OCI-LY3 (cell line): ENCODE measurements around the gene SEC24D.

Source experiments
- EZH2phosphoT487 ChIP-seq: fragments of 200-600 bp; shearing (Covaris generic); IDR thresholded peaks from 2 replicates; pipeline ENCODE4 v1.6.1; 2018; ENCODE audit warnings: antibody characterized with exemption, mixed run types, low read depth
- TF ChIP-seq, protein P1 (sequence below): fragments of 200-600, 300-600 bp; sonication (generic); IDR thresholded peaks from 2 replicates; pipeline ENCODE4 v1.5.1; 2014; ENCODE audit warnings: antibody characterized with exemption, low read length, low read depth

DNA sequence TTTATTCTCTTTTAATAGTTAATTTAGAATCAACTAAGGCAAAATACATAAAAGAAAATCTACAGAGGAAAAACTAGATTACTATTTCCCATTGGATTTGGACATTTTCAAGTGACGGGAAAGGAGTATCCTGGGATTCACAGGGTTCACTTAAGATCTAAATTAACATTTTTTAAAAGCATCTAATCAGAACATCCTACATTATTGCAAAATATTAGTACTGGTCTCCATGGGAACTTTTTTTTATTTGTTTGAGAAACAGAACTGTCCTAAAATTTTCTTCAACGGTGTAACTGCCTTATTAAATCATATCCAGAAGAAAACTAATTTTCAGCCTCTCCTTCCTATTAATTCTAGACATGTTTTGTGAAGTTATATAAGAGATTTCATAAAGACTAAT lies 81.0 kb downstream of the SEC24D start:
- TF ChIP-seq, protein P1, sequence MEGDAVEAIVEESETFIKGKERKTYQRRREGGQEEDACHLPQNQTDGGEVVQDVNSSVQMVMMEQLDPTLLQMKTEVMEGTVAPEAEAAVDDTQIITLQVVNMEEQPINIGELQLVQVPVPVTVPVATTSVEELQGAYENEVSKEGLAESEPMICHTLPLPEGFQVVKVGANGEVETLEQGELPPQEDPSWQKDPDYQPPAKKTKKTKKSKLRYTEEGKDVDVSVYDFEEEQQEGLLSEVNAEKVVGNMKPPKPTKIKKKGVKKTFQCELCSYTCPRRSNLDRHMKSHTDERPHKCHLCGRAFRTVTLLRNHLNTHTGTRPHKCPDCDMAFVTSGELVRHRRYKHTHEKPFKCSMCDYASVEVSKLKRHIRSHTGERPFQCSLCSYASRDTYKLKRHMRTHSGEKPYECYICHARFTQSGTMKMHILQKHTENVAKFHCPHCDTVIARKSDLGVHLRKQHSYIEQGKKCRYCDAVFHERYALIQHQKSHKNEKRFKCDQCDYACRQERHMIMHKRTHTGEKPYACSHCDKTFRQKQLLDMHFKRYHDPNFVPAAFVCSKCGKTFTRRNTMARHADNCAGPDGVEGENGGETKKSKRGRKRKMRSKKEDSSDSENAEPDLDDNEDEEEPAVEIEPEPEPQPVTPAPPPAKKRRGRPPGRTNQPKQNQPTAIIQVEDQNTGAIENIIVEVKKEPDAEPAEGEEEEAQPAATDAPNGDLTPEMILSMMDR, result no peak
- TF ChIP-seq EZH2phosphoT487, result no peak
